Activated T-helper 1 cell treated with anti-CD3 and anti-CD28 coated beads, Interleukin-12 subunit alpha, Interleukin-12 subunit beta, Interleukin-2, Interleukin-4 antibody, amounts not matched to agents 30 ng/mL and 10 ng/mL and 1 ng/mL, durations not matched to agents 14 hours and 24 hours and 36 hours (primary cell): ENCODE measurements around the gene C4A. TPM values are rescaled to one million over a fixed set of nuclear protein-coding genes. Genes with fewer than 3 reads are reported as not detected.
"Not testable (repeated sequence)": the region's sequence is repeated elsewhere in the genome, so short reads cannot be mapped to it uniquely, and the experiment has no call there.

Experiments
- DNase-seq: peaks from one replicate; pipeline ENCODE4 v3.0.0; 2021; ENCODE audit warnings: low spot score
- H3K27ac Mint-ChIP-seq: one replicate; pipeline ENCODE4 v1.8.0; 2021; ENCODE audit warnings: mild to moderate bottlenecking, mixed read lengths
- H3K27me3 Mint-ChIP-seq: one replicate; pipeline ENCODE4 v1.8.0; 2022; ENCODE audit warnings: mild to moderate bottlenecking, moderate library complexity, mixed read lengths; ENCODE audit not compliant: insufficient read depth
- H3K36me3 Mint-ChIP-seq: one replicate; pipeline ENCODE4 v1.8.0; 2021; ENCODE audit warnings: low read depth, mixed read lengths
- H3K4me1 Mint-ChIP-seq: one replicate; pipeline ENCODE4 v1.8.0; 2021; ENCODE audit warnings: low read depth, mixed read lengths
- H3K4me3 Mint-ChIP-seq: one replicate; pipeline ENCODE4 v1.8.0; 2021; ENCODE audit warnings: mild to moderate bottlenecking, moderate library complexity, mixed read lengths
- H3K9me3 Mint-ChIP-seq: one replicate; pipeline ENCODE4 v1.8.0; 2021; ENCODE audit warnings: mixed read lengths
- intact Hi-C: fragments of 100-400 bp; cut with micrococcal nuclease; formaldehyde crosslinking; loops from one replicate; pipeline ENCODE4 v1.15.1; 2024
- total RNA-seq: library from RNA; stranded (reverse); gene quantifications from 2 replicates; pipeline ENCODE4 v1.2.3, GENCODE V29; 2022

C4A gene
- total RNA-seq, 1 donor from 2014 or later, result 4.0 TPM

- DNase-seq, H3K27ac Mint-ChIP-seq, H3K36me3 Mint-ChIP-seq, H3K4me3 Mint-ChIP-seq, H3K9me3 Mint-ChIP-seq, intact Hi-C loops, H3K4me1 Mint-ChIP-seq, H3K27me3 Mint-ChIP-seq: not testable (repeated sequence)
Measured at GRCh38 chr6:32005538-32005880, 23.7 kb downstream of the C4A start.

- intact Hi-C loops, DNase-seq, H3K27ac Mint-ChIP-seq, H3K9me3 Mint-ChIP-seq, H3K4me3 Mint-ChIP-seq, H3K27me3 Mint-ChIP-seq, H3K36me3 Mint-ChIP-seq, H3K4me1 Mint-ChIP-seq: not testable (repeated sequence)
Measured at GRCh38 chr6:32005991-32006529, 24.2 kb downstream of the C4A start.

GRCh38 chr6:32007086-32007485 lies 25.2 kb downstream of the C4A start:
- intact Hi-C loops, result not testable (repeated sequence)

GRCh38 chr6:32008037-32008436 lies 26.2 kb downstream of the C4A start:
- H3K9me3 Mint-ChIP-seq, H3K27me3 Mint-ChIP-seq, H3K36me3 Mint-ChIP-seq, H3K27ac Mint-ChIP-seq, DNase-seq, H3K4me1 Mint-ChIP-seq, H3K4me3 Mint-ChIP-seq, intact Hi-C loops: not testable (repeated sequence)

More at GRCh38 chr6:32007086-32007485, 25.2 kb downstream of the C4A start:
- H3K27me3 Mint-ChIP-seq, H3K9me3 Mint-ChIP-seq, H3K4me1 Mint-ChIP-seq, H3K4me3 Mint-ChIP-seq, DNase-seq, H3K27ac Mint-ChIP-seq, H3K36me3 Mint-ChIP-seq: not testable (repeated sequence)

- H3K36me3 Mint-ChIP-seq, H3K4me3 Mint-ChIP-seq, H3K9me3 Mint-ChIP-seq, intact Hi-C loops, H3K27me3 Mint-ChIP-seq, H3K4me1 Mint-ChIP-seq, DNase-seq, H3K27ac Mint-ChIP-seq: not testable (repeated sequence)
Measured at GRCh38 chr6:32008616-32009015, 26.8 kb downstream of the C4A start.

GRCh38 chr6:32009537-32009936 lies 27.7 kb downstream of the C4A start:
- H3K27me3 Mint-ChIP-seq, H3K4me3 Mint-ChIP-seq, H3K36me3 Mint-ChIP-seq, H3K4me1 Mint-ChIP-seq, H3K9me3 Mint-ChIP-seq, intact Hi-C loops, H3K27ac Mint-ChIP-seq, DNase-seq: not testable (repeated sequence)

- H3K4me3 Mint-ChIP-seq, H3K4me1 Mint-ChIP-seq, H3K27ac Mint-ChIP-seq, intact Hi-C loops, DNase-seq, H3K36me3 Mint-ChIP-seq, H3K9me3 Mint-ChIP-seq, H3K27me3 Mint-ChIP-seq: not testable (repeated sequence)
Measured at GRCh38 chr6:32010856-32011530, 29.1 kb downstream of the C4A start.

- H3K9me3 Mint-ChIP-seq, DNase-seq, H3K27me3 Mint-ChIP-seq, H3K4me3 Mint-ChIP-seq, intact Hi-C loops, H3K27ac Mint-ChIP-seq, H3K36me3 Mint-ChIP-seq, H3K4me1 Mint-ChIP-seq: not testable (repeated sequence)
Measured at GRCh38 chr6:32012941-32013617, 31.2 kb downstream of the C4A start.

- H3K36me3 Mint-ChIP-seq, intact Hi-C loops, H3K4me3 Mint-ChIP-seq, H3K4me1 Mint-ChIP-seq, H3K9me3 Mint-ChIP-seq, H3K27me3 Mint-ChIP-seq, H3K27ac Mint-ChIP-seq, DNase-seq: not testable (repeated sequence)
Measured at GRCh38 chr6:32013738-32014137, 31.9 kb downstream of the C4A start.

- H3K4me3 Mint-ChIP-seq, H3K27me3 Mint-ChIP-seq, H3K27ac Mint-ChIP-seq, H3K36me3 Mint-ChIP-seq, intact Hi-C loops, H3K9me3 Mint-ChIP-seq, H3K4me1 Mint-ChIP-seq, DNase-seq: not testable (repeated sequence)
Measured at GRCh38 chr6:32014547-32014946, 32.7 kb downstream of the C4A start, which contains the start of gene C4B. Gene C4B (plus strand): TSS chr6:32014795. CDS start chr6:32014846, 51 bp downstream.

- intact Hi-C loops, DNase-seq, H3K4me1 Mint-ChIP-seq, H3K4me3 Mint-ChIP-seq, H3K27ac Mint-ChIP-seq, H3K36me3 Mint-ChIP-seq, H3K9me3 Mint-ChIP-seq, H3K27me3 Mint-ChIP-seq: not testable (repeated sequence)
Measured at GRCh38 chr6:32022100-32022499, 40.2 kb downstream of the C4A start.

- H3K4me3 Mint-ChIP-seq, H3K4me1 Mint-ChIP-seq, H3K36me3 Mint-ChIP-seq, DNase-seq, H3K27ac Mint-ChIP-seq, intact Hi-C loops, H3K9me3 Mint-ChIP-seq, H3K27me3 Mint-ChIP-seq: not testable (repeated sequence)
Measured at GRCh38 chr6:32028631-32029030, 46.8 kb downstream of the C4A start.

GRCh38 chr6:32029553-32029952 lies 47.7 kb downstream of the C4A start:
- H3K4me3 Mint-ChIP-seq, DNase-seq, H3K27ac Mint-ChIP-seq, H3K4me1 Mint-ChIP-seq, H3K27me3 Mint-ChIP-seq, H3K9me3 Mint-ChIP-seq, intact Hi-C loops, H3K36me3 Mint-ChIP-seq: not testable (repeated sequence)
